Putamen (tissue), 1 donor: ENCODE results near the gene ZDHHC11B.
"Not testable (repeated sequence)": the region's sequence is repeated elsewhere in the genome, so short reads cannot be mapped to it uniquely, and the experiment has no call there.

Experiments used
- DNase-seq: peaks from one replicate; pipeline ENCODE4 v3.0.0-alpha.2; 2016; ENCODE audit warnings: low spot score

The ZDHHC11B gene

GRCh38 chr5:766666-767431, 17.7 kb downstream of the ZDHHC11B start:
- DNase-seq = no peak

GRCh38 chr5:765948-766631, 18.4 kb downstream of the ZDHHC11B start:
- no peak for DNase-seq

- DNase-seq = no peak
Measured at GRCh38 chr5:763998-764781, 20.3 kb downstream of the ZDHHC11B start.

GRCh38 chr5:763397-763796, 21.1 kb downstream of the ZDHHC11B start:
- no peak for DNase-seq

- not testable (repeated sequence) for DNase-seq
Measured at GRCh38 chr5:762996-763395, 21.5 kb downstream of the ZDHHC11B start.

- peak; percentile 65 for DNase-seq
Measured at GRCh38 chr5:761854-762710, 22.4 kb downstream of the ZDHHC11B start.

- no peak for DNase-seq
Measured at GRCh38 chr5:761059-761771, 23.3 kb downstream of the ZDHHC11B start.

GRCh38 chr5:760363-761058, 24.0 kb downstream of the ZDHHC11B start:
- no peak for DNase-seq

- no peak for DNase-seq
Measured at GRCh38 chr5:759781-760362, 24.7 kb downstream of the ZDHHC11B start.

GRCh38 chr5:759111-759751, 25.3 kb downstream of the ZDHHC11B start:
- DNase-seq = no peak

- no peak for DNase-seq
Measured at GRCh38 chr5:758698-759053, 25.9 kb downstream of the ZDHHC11B start.

GRCh38 chr5:757931-758697, 26.4 kb downstream of the ZDHHC11B start:
- DNase-seq = no peak

GRCh38 chr5:757346-757930, 27.1 kb downstream of the ZDHHC11B start:
- no peak for DNase-seq

- DNase-seq = no peak
Measured at GRCh38 chr5:756865-757345, 27.6 kb downstream of the ZDHHC11B start.

GRCh38 chr5:756171-756570, 28.4 kb downstream of the ZDHHC11B start:
- no peak for DNase-seq

- not testable (repeated sequence) for DNase-seq
Measured at GRCh38 chr5:754143-754632, 30.3 kb downstream of the ZDHHC11B start.

GRCh38 chr5:753567-754142, 30.9 kb downstream of the ZDHHC11B start:
- DNase-seq = not testable (repeated sequence)
